Panc1 (cell line): ENCODE measurements around the gene C2CD3. TPM values are rescaled to one million over a fixed set of nuclear protein-coding genes. Genes with fewer than 3 reads are reported as not detected.

Experiments used
- ATAC-seq: fragments of 200-7000 bp; cut with Tn5 transposase; 2 replicates; pipeline ENCODE4 v1.9.1; 2020; ENCODE audit warnings: mild to moderate bottlenecking, moderate library complexity
- BruUV-seq: library from RNA; stranded (reverse); fragments of 400-500 nt; replicated peaks from 2 replicates; lab custom pipeline; 2021; lab: Mats Ljungman, UMichigan
- CTCF ChIA-PET: fragments of 300-600 bp; sonication (Branson Sonifier 250); formaldehyde crosslinking; loops from one replicate; lab custom pipeline; 2022; ENCODE audit warnings: antibody characterized with exemption; lab: Charles Lee
- POLR2A ChIA-PET: fragments of 300-600 bp; sonication (Branson Sonifier 250); formaldehyde crosslinking; loops from one replicate; lab custom pipeline; 2022; ENCODE audit warnings: antibody characterized with exemption; lab: Charles Lee
- DNase-seq: peaks from one replicate; pipeline ENCODE4 v3.0.0-alpha.2; 2010; ENCODE audit warnings: low read depth, low spot score
- H3K27ac ChIP-seq: 2 replicates; pipeline ENCODE4 v1.5.1; 2011; ENCODE audit warnings: mild to moderate bottlenecking, low read length, inconsistent platforms
- H3K27me3 ChIP-seq: fragments of 200-500 bp; sonication (Bioruptor generic); 2 replicates; pipeline ENCODE4 v1.6.0; 2014; ENCODE audit warnings: low read length, inconsistent platforms; ENCODE audit not compliant: control insufficient read depth, insufficient read depth
- H3K36me3 ChIP-seq: fragments of 200-500 bp; sonication (Bioruptor generic); 2 replicates; pipeline ENCODE4 v1.5.1; 2014; ENCODE audit warnings: inconsistent platforms, mild to moderate bottlenecking, low read length, moderate library complexity; ENCODE audit not compliant: control insufficient read depth, insufficient read depth
- H3K4me1 ChIP-seq: 2 replicates; pipeline ENCODE4 v1.5.1; 2011; ENCODE audit warnings: inconsistent platforms, mild to moderate bottlenecking, low read length, moderate library complexity; ENCODE audit not compliant: control insufficient read depth, insufficient read depth
- H3K4me3 ChIP-seq, 2 experiments: 2 replicates each; pipeline ENCODE4 v1.5.1; 2011 to 2012; ENCODE audit warnings: low read depth in 2 of 2, low read length in 2 of 2, mild to moderate bottlenecking in 2 of 2, inconsistent platforms in 1 of 2, moderate library complexity in 1 of 2
- H3K9me3 ChIP-seq: fragments of 200-500 bp; sonication (Bioruptor generic); 2 replicates; pipeline ENCODE4 v1.5.1; 2014; ENCODE audit warnings: low read depth, mild to moderate bottlenecking, inconsistent platforms, low read length, moderate library complexity; ENCODE audit not compliant: control insufficient read depth, insufficient read depth
- POLR2AphosphoS5 ChIP-seq: IDR thresholded peaks from 2 replicates; pipeline ENCODE4 v1.6.1; 2012; ENCODE audit warnings: mild to moderate bottlenecking, low read depth, low read length, moderate library complexity
- SIN3A ChIP-seq: IDR thresholded peaks from 2 replicates; pipeline ENCODE4 v1.6.1; 2012; ENCODE audit warnings: low read depth, mild to moderate bottlenecking, low read length, moderate library complexity, borderline replicate concordance; ENCODE audit not compliant: insufficient read depth
- TCF7L2 ChIP-seq: IDR thresholded peaks from 2 replicates; pipeline ENCODE4 v1.6.1; 2011; ENCODE audit warnings: mild to moderate bottlenecking, low read depth, low read length, inconsistent platforms
- in situ Hi-C: cut with HindIII; loops from 2 replicates; pipeline ENCODE4 v1.10.0; 2016; ENCODE audit warnings: low sequenced_read_pairs, low pct_unique_long_range_greater_than_20kb
- intact Hi-C: fragments of 100-400 bp; cut with micrococcal nuclease; formaldehyde crosslinking; loops from one replicate; pipeline ENCODE4 v1.10.0; 2022; ENCODE audit not compliant: unreplicated experiment
- total RNA-seq: library from RNA; stranded (reverse); gene quantifications from one replicate; pipeline ENCODE4 v1.2.1, GENCODE V29; 2021; ENCODE audit not compliant: unreplicated experiment
- TF ChIP-seq, protein P1 (sequence below), 2 experiments: IDR thresholded peaks; 2 replicates each; pipeline ENCODE4 v1.6.1; 2011 to 2012; ENCODE audit warnings: low read depth in 2 of 2, control low read depth in 1 of 2, low read length in 1 of 2, mild to moderate bottlenecking in 1 of 2, moderate library complexity in 1 of 2; ENCODE audit not compliant: insufficient read depth in 1 of 2
- TF ChIP-seq, protein P2 (sequence below): fragments of 450-650 bp; IDR thresholded peaks from 2 replicates; pipeline ENCODE4 v1.5.1; 2017; ENCODE audit warnings: mild to moderate bottlenecking

Gene C2CD3
- total RNA-seq, 1 experiment from 2014 or later: 51.8 TPM

DNA sequence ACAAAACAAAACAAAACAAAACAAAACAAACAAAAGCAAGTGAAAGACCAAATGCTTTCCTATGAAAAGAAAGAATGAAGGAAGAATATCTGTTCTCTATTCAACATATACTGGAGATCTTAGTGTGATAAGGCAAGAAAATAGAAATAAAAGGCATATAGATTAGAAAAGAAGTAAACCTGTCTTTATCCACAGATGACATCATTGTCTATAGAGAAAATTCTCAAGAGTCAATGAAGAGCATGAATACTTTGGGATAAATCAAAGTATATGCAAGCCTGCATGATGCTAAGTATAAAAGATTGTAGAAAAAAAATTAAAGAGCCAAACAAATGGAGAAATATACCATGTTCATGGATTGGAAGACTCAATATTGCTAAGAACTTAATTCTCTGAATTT lies 17.6 kb downstream of the C2CD3 start:
- intact Hi-C loops: no loop called here
- in situ Hi-C loops: no loop called here
- ATAC-seq: no peak
- POLR2A ChIA-PET: no interaction called here
- no peak overlapping the region for H3K27ac ChIP-seq
- H3K4me1 ChIP-seq: peaks cover 18% of the 10 kb centered on the region
- CTCF ChIA-PET: no interaction called here
- H3K27me3 ChIP-seq: no peaks in the 10 kb centered on the region
- H3K9me3 ChIP-seq: peaks cover 3% of the 10 kb centered on the region; the same call in 1 of the 2 replicates
- DNase-seq: no peak
- H3K4me3 ChIP-seq: no peak overlapping the region
- BruUV-seq: no TSS peak
- H3K36me3 ChIP-seq: no peaks in the 10 kb centered on the region; the same call in 1 of the 2 replicates
- no peak for TF ChIP-seq SIN3A
- TF ChIP-seq, protein P1, sequence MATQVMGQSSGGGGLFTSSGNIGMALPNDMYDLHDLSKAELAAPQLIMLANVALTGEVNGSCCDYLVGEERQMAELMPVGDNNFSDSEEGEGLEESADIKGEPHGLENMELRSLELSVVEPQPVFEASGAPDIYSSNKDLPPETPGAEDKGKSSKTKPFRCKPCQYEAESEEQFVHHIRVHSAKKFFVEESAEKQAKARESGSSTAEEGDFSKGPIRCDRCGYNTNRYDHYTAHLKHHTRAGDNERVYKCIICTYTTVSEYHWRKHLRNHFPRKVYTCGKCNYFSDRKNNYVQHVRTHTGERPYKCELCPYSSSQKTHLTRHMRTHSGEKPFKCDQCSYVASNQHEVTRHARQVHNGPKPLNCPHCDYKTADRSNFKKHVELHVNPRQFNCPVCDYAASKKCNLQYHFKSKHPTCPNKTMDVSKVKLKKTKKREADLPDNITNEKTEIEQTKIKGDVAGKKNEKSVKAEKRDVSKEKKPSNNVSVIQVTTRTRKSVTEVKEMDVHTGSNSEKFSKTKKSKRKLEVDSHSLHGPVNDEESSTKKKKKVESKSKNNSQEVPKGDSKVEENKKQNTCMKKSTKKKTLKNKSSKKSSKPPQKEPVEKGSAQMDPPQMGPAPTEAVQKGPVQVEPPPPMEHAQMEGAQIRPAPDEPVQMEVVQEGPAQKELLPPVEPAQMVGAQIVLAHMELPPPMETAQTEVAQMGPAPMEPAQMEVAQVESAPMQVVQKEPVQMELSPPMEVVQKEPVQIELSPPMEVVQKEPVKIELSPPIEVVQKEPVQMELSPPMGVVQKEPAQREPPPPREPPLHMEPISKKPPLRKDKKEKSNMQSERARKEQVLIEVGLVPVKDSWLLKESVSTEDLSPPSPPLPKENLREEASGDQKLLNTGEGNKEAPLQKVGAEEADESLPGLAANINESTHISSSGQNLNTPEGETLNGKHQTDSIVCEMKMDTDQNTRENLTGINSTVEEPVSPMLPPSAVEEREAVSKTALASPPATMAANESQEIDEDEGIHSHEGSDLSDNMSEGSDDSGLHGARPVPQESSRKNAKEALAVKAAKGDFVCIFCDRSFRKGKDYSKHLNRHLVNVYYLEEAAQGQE (IDR thresholded peaks at IDR 0.05; ENCODE audit: insufficient read depth in 1 of 2, low read depth in 2 of 2, low read length in 1 of 2): no peak
- no peak for TF ChIP-seq POLR2AphosphoS5

DNA sequence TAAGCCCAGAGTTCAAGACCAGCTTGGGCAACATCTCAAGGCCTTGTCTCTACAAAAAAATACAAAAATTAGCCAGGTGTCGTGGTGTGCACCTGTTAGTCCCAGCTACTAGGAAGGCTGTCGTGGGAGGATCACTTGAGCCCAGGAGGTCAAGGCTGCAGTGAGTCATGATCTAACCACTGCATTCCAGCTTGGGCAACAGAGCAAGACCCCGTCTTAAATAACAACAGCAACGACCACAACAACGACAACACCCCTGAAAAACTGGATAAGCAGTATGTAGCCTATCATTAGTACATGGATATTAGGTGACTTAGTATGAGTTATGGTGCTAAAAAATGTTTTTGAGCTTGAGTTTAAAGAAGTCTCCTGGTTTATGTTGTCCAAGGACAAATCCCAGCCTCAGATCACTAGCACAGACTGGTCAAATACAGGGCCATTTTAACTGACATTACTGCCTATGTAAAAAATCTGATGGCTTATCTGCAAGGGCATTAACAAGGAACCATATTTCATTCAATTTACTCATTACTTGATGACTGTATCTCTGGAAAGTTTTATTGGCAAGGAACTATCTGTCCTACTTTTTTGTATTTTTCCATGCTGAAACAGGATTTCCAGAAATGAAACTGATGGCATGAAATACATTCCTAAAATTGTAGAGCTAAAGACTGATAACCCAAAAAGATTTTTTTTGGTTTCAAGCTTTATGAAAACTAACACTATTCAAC lies 23.4 kb downstream of the C2CD3 start:
- DNase-seq (no peak), ATAC-seq (peak; percentile 74)
- TF ChIP-seq SIN3A: no peak
- no peak for TF ChIP-seq TCF7L2
- TF ChIP-seq, protein P1 (IDR thresholded peaks at IDR 0.05; ENCODE audit: insufficient read depth in 1 of 2, low read depth in 2 of 2, low read length in 1 of 2): no peak
- TF ChIP-seq POLR2AphosphoS5: no peak
- TF ChIP-seq, protein P2, sequence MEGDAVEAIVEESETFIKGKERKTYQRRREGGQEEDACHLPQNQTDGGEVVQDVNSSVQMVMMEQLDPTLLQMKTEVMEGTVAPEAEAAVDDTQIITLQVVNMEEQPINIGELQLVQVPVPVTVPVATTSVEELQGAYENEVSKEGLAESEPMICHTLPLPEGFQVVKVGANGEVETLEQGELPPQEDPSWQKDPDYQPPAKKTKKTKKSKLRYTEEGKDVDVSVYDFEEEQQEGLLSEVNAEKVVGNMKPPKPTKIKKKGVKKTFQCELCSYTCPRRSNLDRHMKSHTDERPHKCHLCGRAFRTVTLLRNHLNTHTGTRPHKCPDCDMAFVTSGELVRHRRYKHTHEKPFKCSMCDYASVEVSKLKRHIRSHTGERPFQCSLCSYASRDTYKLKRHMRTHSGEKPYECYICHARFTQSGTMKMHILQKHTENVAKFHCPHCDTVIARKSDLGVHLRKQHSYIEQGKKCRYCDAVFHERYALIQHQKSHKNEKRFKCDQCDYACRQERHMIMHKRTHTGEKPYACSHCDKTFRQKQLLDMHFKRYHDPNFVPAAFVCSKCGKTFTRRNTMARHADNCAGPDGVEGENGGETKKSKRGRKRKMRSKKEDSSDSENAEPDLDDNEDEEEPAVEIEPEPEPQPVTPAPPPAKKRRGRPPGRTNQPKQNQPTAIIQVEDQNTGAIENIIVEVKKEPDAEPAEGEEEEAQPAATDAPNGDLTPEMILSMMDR: no peak
- Histone ChIP-seq H3K4me1 (peaks cover 25% of the 10 kb centered on the region), H3K27me3 (no peaks in the 10 kb centered on the region), H3K9me3 (no peaks in the 10 kb centered on the region), H3K4me3 (no peak overlapping the region), H3K27ac (peak overlapping the region; percentile 8; the same call in 1 of the 2 replicates), H3K36me3 (no peaks in the 10 kb centered on the region; the same call in 1 of the 2 replicates)
- POLR2A ChIA-PET: no interaction called here
- CTCF ChIA-PET: no interaction called here
- in situ Hi-C loops (no loop called here), intact Hi-C loops (no loop called here)
- BruUV-seq: no TSS peak
